Measurements from ENCODE around the gene PLCB4.

DNA sequence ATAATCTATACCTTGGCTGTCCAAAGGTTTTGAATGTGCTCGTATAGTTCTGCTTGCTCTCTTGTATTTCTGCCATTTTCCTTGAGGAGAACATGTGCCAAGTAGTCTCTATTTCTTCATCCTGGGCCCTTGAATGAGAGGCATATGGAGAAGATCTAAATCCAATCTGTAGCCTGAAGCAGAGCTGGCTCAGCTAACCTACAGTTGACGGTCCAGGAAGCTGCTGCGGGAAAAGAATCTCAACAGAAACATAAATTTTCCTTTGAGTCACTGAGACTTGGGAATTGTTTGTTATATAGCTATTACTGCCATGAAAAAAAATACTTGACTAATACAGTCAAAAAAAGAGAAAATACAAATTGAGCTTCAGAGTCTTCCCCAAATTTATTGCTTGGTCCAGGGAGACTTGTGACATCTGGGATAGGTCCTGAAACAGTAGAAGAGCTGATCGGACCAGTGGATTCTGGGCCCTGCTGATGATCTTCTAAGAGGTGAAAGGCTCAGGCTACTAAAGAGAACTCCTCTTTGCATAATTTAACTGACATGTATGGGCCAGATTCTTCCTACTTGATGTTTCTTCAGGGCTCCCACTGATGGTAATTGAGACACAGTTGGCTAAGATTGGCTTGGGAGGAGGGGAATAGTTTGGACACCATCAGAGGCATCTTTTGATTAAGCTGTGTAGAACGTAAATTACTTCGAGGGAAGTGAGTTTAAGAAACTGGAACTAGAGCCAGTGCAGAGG, 29.9 kb upstream of the PLCB4 start:
- TF ChIP-seq, protein P1, sequence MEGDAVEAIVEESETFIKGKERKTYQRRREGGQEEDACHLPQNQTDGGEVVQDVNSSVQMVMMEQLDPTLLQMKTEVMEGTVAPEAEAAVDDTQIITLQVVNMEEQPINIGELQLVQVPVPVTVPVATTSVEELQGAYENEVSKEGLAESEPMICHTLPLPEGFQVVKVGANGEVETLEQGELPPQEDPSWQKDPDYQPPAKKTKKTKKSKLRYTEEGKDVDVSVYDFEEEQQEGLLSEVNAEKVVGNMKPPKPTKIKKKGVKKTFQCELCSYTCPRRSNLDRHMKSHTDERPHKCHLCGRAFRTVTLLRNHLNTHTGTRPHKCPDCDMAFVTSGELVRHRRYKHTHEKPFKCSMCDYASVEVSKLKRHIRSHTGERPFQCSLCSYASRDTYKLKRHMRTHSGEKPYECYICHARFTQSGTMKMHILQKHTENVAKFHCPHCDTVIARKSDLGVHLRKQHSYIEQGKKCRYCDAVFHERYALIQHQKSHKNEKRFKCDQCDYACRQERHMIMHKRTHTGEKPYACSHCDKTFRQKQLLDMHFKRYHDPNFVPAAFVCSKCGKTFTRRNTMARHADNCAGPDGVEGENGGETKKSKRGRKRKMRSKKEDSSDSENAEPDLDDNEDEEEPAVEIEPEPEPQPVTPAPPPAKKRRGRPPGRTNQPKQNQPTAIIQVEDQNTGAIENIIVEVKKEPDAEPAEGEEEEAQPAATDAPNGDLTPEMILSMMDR (conservative IDR thresholded peaks at IDR 0.05; ENCODE audit: low read length), result no peak
- TF ChIP-seq EZH2phosphoT487 (IDR thresholded peaks at IDR 0.05; ENCODE audit: borderline replicate concordance, low read depth, low read length), result no peak

Measured in OCI-LY7 (cell line).